HEK293T (cell line): ENCODE results near the gene TOPAZ1.

Experiments used
- CTCF ChIA-PET: fragments of 350-600 bp; formaldehyde crosslinking; extraction: SDS; loops from one replicate; lab custom pipeline; 2021; ENCODE audit warnings: antibody characterized with exemption, inconsistent platforms; lab: Yijun Ruan, JAX
- POLR2A ChIA-PET: fragments of 350-600 bp; formaldehyde crosslinking; extraction: SDS; loops from one replicate; lab custom pipeline; 2020; ENCODE audit warnings: antibody characterized with exemption, inconsistent platforms; lab: Yijun Ruan, JAX
- DNase-seq: peaks from one replicate; pipeline ENCODE4 v3.0.0; 2012; ENCODE audit warnings: mixed read lengths; ENCODE audit errors: extremely low spot score
- ARNT ChIP-seq: fragments of 450-650 bp; IDR thresholded peaks from 2 replicates; pipeline ENCODE4 v1.6.1; 2017; ENCODE audit warnings: mild to moderate bottlenecking
- BHLHE40 ChIP-seq: fragments of 450-650 bp; IDR thresholded peaks from 2 replicates; pipeline ENCODE4 v1.6.1; 2016; ENCODE audit warnings: mild to moderate bottlenecking, moderate library complexity, borderline replicate concordance
- CTBP1 ChIP-seq: fragments of 450-650 bp; IDR thresholded peaks from 2 replicates; pipeline ENCODE4 v1.6.1; 2016; ENCODE audit warnings: borderline replicate concordance
- ELF4 ChIP-seq: fragments of 450-650 bp; IDR thresholded peaks from 2 replicates; pipeline ENCODE4 v1.6.1; 2017; ENCODE audit warnings: antibody characterized with exemption
- FOXA1 ChIP-seq: fragments of 450-650 bp; IDR thresholded peaks from 2 replicates; pipeline ENCODE4 v1.6.1; 2016; ENCODE audit warnings: mild to moderate bottlenecking
- FOXK2 ChIP-seq: fragments of 450-650 bp; IDR thresholded peaks from 2 replicates; pipeline ENCODE4 v1.6.1; 2016; ENCODE audit warnings: mild to moderate bottlenecking
- FOXM1 ChIP-seq: fragments of 450-650 bp; IDR thresholded peaks from 2 replicates; pipeline ENCODE4 v1.6.1; 2017; ENCODE audit warnings: mild to moderate bottlenecking, borderline replicate concordance
- HDGF ChIP-seq: fragments of 450-650 bp; IDR thresholded peaks from 2 replicates; pipeline ENCODE4 v1.6.1; 2017; ENCODE audit warnings: antibody characterized with exemption, borderline replicate concordance
- L3MBTL2 ChIP-seq: fragments of 450-650 bp; conservative IDR thresholded peaks from 2 replicates; pipeline ENCODE4 v1.6.1; 2016; ENCODE audit warnings: mild to moderate bottlenecking
- LEF1 ChIP-seq: fragments of 450-650 bp; IDR thresholded peaks from 2 replicates; pipeline ENCODE4 v1.6.1; 2017; ENCODE audit warnings: mild to moderate bottlenecking, borderline replicate concordance
- NFRKB ChIP-seq: fragments of 450-650 bp; IDR thresholded peaks from 2 replicates; pipeline ENCODE4 v1.6.1; 2016; ENCODE audit warnings: mild to moderate bottlenecking, moderate library complexity
- SP1 ChIP-seq: fragments of 450-650 bp; IDR thresholded peaks from 2 replicates; pipeline ENCODE4 v1.6.1; 2017
- SUZ12 ChIP-seq: fragments of 450-650 bp; IDR thresholded peaks from 2 replicates; pipeline ENCODE4 v1.6.1; 2016; ENCODE audit warnings: mild to moderate bottlenecking
- TARDBP ChIP-seq: fragments of 450-650 bp; IDR thresholded peaks from 2 replicates; pipeline ENCODE4 v1.6.1; 2016
- ZNF384 ChIP-seq: fragments of 450-650 bp; IDR thresholded peaks from 2 replicates; pipeline ENCODE4 v1.6.1; 2016
- TF ChIP-seq, protein P1 (sequence below): fragments of 450-650 bp; IDR thresholded peaks from 2 replicates; pipeline ENCODE4 v1.6.1; 2016

The TOPAZ1 gene

DNA sequence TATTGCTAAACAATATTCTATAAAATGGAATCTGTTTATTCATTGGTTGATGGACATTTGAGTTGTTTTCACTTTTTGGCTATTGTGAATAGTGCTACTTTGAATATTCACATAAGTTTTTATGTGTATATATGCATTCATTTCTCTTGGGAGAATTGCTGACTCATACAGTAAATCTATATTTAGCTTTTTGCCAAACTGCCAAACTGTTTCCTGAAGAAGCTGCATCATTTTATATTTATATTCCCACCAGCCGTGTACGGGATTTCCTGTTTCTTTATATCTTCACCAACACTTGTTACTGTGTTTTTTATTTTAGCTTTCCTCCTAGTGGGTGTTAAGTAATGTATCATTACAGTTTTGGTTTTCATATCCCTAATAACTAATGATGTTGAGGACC is 84.3 kb downstream of the TOPAZ1 start:
- TF ChIP-seq FOXM1 (no peak), ELF4 (no peak), ARNT (no peak), ZNF384 (no peak), SUZ12 (no peak), LEF1 (no peak), L3MBTL2 (no peak), TARDBP (no peak), HDGF (no peak), FOXK2 (no peak), CTBP1 (no peak), FOXA1 (no peak), SP1 (no peak), BHLHE40 (no peak), NFRKB (no peak)
- TF ChIP-seq, protein P1, sequence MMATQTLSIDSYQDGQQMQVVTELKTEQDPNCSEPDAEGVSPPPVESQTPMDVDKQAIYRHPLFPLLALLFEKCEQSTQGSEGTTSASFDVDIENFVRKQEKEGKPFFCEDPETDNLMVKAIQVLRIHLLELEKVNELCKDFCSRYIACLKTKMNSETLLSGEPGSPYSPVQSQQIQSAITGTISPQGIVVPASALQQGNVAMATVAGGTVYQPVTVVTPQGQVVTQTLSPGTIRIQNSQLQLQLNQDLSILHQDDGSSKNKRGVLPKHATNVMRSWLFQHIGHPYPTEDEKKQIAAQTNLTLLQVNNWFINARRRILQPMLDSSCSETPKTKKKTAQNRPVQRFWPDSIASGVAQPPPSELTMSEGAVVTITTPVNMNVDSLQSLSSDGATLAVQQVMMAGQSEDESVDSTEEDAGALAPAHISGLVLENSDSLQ: no peak
- POLR2A ChIA-PET: interaction anchor here (0.7 kb wide), 1 partner anchor 12 kb away, joined by 4 read pairs; the partner anchor contains the start of gene TCAIM
- no peak for DNase-seq
- CTCF ChIA-PET: no interaction called here

DNA sequence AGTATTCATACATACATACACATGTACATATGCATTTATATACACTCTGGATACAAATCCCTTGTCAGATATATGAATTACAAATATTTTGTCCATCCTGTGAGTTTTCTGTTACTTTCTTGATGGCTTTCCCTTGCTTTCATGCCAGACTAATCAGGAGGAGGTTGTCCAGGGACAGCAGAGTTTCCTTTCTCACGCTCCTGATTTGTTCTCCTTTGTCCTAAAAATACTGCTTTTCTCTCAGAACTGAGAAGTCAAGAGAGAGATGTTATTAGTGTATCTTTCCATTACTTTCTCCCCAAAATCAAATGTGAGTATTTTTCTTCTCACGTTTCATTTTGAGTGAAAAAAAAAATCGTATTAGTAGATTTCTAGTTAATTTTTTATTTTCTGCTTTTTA is 84.8 kb downstream of the TOPAZ1 start:
- no peak for DNase-seq
- ChIA-PET POLR2A (interaction anchor here (0.7 kb wide), 1 partner anchor 12 kb away, joined by 4 read pairs; the partner anchor contains the start of gene TCAIM), CTCF (no interaction called here)
- TF ChIP-seq, protein P1: no peak
- TF ChIP-seq FOXA1: no peak
- TF ChIP-seq CTBP1: no peak
- TF ChIP-seq LEF1: no peak
- no peak for TF ChIP-seq NFRKB
- TF ChIP-seq FOXM1: no peak
- no peak for TF ChIP-seq FOXK2
- TF ChIP-seq HDGF: no peak
- no peak for TF ChIP-seq L3MBTL2
- no peak for TF ChIP-seq BHLHE40
- TF ChIP-seq ZNF384: no peak
- no peak for TF ChIP-seq SUZ12
- TF ChIP-seq TARDBP: no peak
- no peak for TF ChIP-seq SP1
- no peak for TF ChIP-seq ELF4

DNA sequence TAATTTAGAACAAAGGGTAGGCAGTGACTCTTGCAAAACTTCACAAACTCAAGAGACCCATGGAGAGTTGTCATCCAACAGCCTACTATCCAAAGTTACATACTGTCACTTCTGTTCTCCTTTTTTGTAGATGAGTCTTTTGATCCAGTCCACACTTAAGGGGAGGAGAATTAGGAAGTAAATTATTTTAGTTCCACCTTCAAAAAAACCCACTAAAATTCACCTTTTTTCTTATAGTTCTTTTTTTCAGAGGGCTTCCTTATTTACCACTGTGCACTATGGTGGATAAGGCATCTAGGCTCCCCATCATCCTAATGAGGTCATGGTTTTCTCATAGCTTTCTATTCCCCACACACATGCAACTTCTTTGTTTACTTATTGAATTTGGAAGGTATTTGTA is 88.3 kb downstream of the TOPAZ1 start:
- ChIA-PET POLR2A (interaction anchor here (2.0 kb wide), 1 partner anchor 8 kb away, joined by 12 read pairs; the partner anchor contains the start of gene TCAIM), CTCF (no interaction called here)
- no peak for DNase-seq
- TF ChIP-seq HDGF (no peak), SUZ12 (no peak), TARDBP (no peak), ZNF384 (no peak)

DNA sequence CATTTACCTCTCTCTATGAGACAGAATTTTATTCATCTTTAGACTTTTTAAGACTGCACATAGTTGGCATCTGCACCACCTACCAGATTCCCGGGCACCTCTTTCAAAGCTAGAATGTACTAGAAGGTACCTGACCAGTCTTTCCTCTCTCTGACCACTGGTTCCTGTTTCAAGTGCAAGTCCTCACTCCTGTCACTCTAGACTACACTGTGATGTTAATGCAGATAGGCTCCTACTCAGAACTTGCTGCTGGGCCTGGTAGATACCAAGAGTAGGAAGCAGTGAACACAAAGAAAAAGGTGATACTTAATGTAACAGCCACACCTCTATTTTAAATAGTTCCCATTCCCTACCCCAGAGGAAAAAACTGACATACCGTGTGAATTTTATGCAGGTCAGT is 88.8 kb downstream of the TOPAZ1 start:
- ChIA-PET POLR2A (no interaction called here), CTCF (no interaction called here)
- TF ChIP-seq ELF4: no peak
- TF ChIP-seq ARNT: no peak
- no peak for TF ChIP-seq ZNF384
- TF ChIP-seq FOXK2: no peak
- TF ChIP-seq NFRKB: no peak
- TF ChIP-seq LEF1: no peak
- no peak for TF ChIP-seq FOXA1
- TF ChIP-seq, protein P1: no peak
- no peak for TF ChIP-seq BHLHE40
- no peak for TF ChIP-seq CTBP1
- TF ChIP-seq TARDBP: no peak
- no peak for TF ChIP-seq HDGF
- TF ChIP-seq SP1: no peak
- TF ChIP-seq FOXM1: no peak
- TF ChIP-seq L3MBTL2: no peak
- DNase-seq: no peak

DNA sequence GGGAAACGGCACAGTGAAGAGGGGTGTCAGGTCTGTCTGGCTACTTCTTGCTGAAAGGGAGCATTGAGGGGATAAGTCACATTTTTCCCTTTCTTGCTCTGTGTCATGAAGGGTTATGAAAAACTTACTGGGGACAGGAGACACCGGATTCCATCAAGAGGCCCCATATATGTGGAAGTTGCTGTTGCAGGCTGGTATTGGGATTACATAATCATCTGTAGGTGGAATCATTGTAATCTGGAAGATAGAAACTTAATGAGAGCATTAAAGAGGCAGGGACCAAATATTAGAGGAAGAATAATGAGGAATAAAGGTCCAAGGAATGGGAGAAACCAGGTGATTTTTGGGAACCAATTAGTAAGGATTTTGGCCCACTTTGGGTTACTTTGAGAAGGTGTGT is 92.6 kb downstream of the TOPAZ1 start:
- TF ChIP-seq CTBP1 (no peak), LEF1 (no peak), FOXM1 (no peak), L3MBTL2 (no peak), BHLHE40 (no peak), SP1 (no peak), FOXA1 (no peak), FOXK2 (no peak), ARNT (no peak), ZNF384 (no peak), TARDBP (no peak), SUZ12 (no peak), HDGF (no peak), NFRKB (no peak), ELF4 (no peak)
- TF ChIP-seq, protein P1: no peak
- POLR2A ChIA-PET: no interaction called here
- CTCF ChIA-PET: no interaction called here
- no peak for DNase-seq

DNA sequence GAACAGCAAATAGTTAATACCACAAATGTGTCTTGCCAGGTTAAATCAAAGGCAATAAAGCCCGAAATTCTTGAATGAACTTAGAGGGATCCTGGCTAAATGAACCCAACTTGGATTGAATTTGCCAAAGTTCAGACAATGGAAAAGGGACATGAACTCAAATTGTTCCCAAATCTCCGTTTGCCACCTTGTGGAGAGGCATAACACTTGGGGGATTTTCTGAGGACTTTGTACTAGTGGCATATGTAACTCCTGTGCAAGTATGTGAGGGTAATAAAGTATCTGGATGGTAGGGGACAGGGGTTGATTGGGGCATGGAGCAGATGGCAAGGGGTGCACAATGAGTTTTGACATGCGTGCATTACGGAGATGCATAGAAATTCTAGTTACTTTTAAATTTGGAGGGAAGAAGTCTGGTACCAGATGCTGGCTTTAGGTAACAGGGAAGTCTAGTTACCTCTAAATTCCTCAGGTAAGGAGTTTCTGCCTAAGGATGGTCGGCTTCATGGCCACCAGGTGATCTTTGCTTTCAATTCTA is 95.6 kb downstream of the TOPAZ1 start:
- ChIA-PET POLR2A (interaction anchor here (0.7 to 3.0 kb wide), 12 partner anchors 8 to 410 kb away, joined by 3 to 15 read pairs (median 4); no protein-coding TSS in a partner anchor), CTCF (interaction anchor here (0.9 kb wide), 1 partner anchor 15 kb away, joined by 3 read pairs; no protein-coding TSS in a partner anchor)
- TF ChIP-seq, protein P1: no peak
- TF ChIP-seq ARNT: no peak
- no peak for TF ChIP-seq SP1
- no peak for TF ChIP-seq TARDBP
- no peak for TF ChIP-seq FOXA1
- no peak for TF ChIP-seq ZNF384
- no peak for TF ChIP-seq NFRKB
- TF ChIP-seq LEF1: no peak
- TF ChIP-seq BHLHE40: no peak
- TF ChIP-seq HDGF: no peak
- TF ChIP-seq L3MBTL2: no peak
- no peak for DNase-seq
